Measurements from ENCODE around the gene LRRC4.

Gene LRRC4

GRCh38 chr7:128031901-128032604 lies 816 bp upstream of the LRRC4 start:
- DNase-seq = peak; percentile 44 to 51

GRCh38 chr7:128030263-128030653 lies 979 bp downstream of the LRRC4 start:
- DNase-seq = no peak

GRCh38 chr7:128029405-128029995 lies 1.7 kb downstream of the LRRC4 start:
- no peak for DNase-seq

- no peak for DNase-seq
Measured at GRCh38 chr7:128027485-128027980, 3.7 kb downstream of the LRRC4 start.

- no peak for DNase-seq
Measured at GRCh38 chr7:128026551-128026950, 4.7 kb downstream of the LRRC4 start.

GRCh38 chr7:128025819-128026218 lies 5.4 kb downstream of the LRRC4 start:
- DNase-seq = no peak

- no peak for DNase-seq
Measured at GRCh38 chr7:128025380-128025779, 5.9 kb downstream of the LRRC4 start.

GRCh38 chr7:128024151-128024550 lies 7.1 kb downstream of the LRRC4 start:
- no peak for DNase-seq

- DNase-seq = no peak
Measured at GRCh38 chr7:128022631-128023532, 8.4 kb downstream of the LRRC4 start.

GRCh38 chr7:128021366-128021765 lies 9.9 kb downstream of the LRRC4 start:
- no peak for DNase-seq

GRCh38 chr7:128020159-128020558 lies 11.1 kb downstream of the LRRC4 start:
- peak in 1 of 2 donors; percentile 8 for DNase-seq

- no peak for DNase-seq
Measured at GRCh38 chr7:128019288-128019687, 11.9 kb downstream of the LRRC4 start.

GRCh38 chr7:128017862-128018845 lies 13.1 kb downstream of the LRRC4 start:
- DNase-seq = no peak

- no peak for DNase-seq
Measured at GRCh38 chr7:128017460-128017859, 13.8 kb downstream of the LRRC4 start.

GRCh38 chr7:128014811-128015210 lies 16.4 kb downstream of the LRRC4 start:
- no peak for DNase-seq

- no peak for DNase-seq
Measured at GRCh38 chr7:128011131-128011661, 20.0 kb downstream of the LRRC4 start.

- no peak for DNase-seq
Measured at GRCh38 chr7:128010391-128011127, 20.7 kb downstream of the LRRC4 start.

GRCh38 chr7:128008744-128009143 lies 22.5 kb downstream of the LRRC4 start:
- no peak for DNase-seq

- no peak for DNase-seq
Measured at GRCh38 chr7:128008141-128008540, 23.1 kb downstream of the LRRC4 start.

GRCh38 chr7:128007303-128007680 lies 23.9 kb downstream of the LRRC4 start:
- no peak for DNase-seq
